Measurements from ENCODE around the gene APRT. TPM values are rescaled to one million over a fixed set of nuclear protein-coding genes. Genes with fewer than 3 reads are reported as not detected.
A peak's percentile ranks its signal among the peaks of the same experiment; 100 is the strongest.

APRT gene
- total and polyA plus RNA-seq, 9 of the 15 experiments (the other 6 are each of a cell fraction or from before 2014, with no cell fraction given): 41.7 to 409 (median 146) TPM

DNA sequence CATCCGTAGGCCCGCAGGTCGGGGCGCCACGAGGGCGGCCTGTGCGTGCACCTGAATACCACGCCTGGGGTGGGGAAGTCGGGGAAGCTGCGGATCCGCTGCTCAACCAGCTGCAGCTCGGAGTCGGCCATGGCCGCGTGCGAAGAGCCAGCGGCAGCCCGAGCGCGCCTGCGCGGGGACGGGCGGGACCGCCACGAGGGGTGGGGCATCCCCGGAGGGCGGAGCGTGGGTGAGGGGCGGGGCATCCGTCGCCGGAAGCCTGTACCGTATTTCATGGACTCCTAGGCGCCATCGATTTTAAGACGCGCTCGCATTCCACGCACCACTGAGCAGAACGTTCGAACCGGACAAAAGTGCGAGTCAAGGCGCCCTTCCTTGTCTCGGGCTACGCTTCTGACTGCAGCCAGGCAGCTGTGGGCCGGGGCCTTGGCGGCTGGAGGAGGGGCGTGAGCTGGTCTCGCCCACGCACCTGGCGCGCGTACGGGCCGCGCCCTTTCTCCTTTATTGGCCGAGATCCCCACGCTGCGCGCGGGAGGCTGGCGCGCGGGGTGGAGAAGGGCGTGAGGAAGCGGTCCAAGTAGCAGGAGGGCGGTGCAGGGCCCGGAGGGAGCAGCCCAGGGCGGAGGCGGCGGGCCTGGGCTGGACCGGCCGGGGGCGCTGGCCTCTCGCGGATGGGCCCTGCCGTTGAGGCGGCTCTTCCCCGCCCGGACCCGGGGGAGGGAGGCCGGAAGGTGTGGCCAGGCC, at the start of gene APRT (continued):
- TF ChIP-seq, protein P1, sequence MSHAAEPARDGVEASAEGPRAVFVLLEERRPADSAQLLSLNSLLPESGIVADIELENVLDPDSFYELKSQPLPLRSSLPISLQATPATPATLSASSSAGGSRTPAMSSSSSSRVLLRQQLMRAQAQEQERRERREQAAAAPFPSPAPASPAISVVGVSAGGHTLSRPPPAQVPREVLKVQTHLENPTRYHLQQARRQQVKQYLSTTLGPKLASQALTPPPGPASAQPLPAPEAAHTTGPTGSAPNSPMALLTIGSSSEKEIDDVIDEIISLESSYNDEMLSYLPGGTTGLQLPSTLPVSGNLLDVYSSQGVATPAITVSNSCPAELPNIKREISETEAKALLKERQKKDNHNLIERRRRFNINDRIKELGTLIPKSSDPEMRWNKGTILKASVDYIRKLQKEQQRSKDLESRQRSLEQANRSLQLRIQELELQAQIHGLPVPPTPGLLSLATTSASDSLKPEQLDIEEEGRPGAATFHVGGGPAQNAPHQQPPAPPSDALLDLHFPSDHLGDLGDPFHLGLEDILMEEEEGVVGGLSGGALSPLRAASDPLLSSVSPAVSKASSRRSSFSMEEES (CRISPR knock-in tag; IDR thresholded peaks at IDR 0.05): no peak
- TF ChIP-seq ELF4 (CRISPR knock-in tag; IDR thresholded peaks at IDR 0.05) (no peak), MCM2 (IDR thresholded peaks at IDR 0.05; ENCODE audit: low read depth) (no peak), JUND (IDR thresholded peaks at IDR 0.05; ENCODE audit: borderline replicate concordance, low read depth, low read length) (no peak; the same call in 1 of the 2 replicates), JUND (tag; IDR thresholded peaks at IDR 0.05; ENCODE audit: borderline replicate concordance, low read depth, low read length) (no peak; the same call in 2 of the 3 replicates), ZSCAN29 (IDR thresholded peaks at IDR 0.05) (0 out of 2 replicates have a peak, but pooled peaks have one; percentile 24), EGR1 (conservative IDR thresholded peaks at IDR 0.05) (peak; percentile 99), KDM2B (CRISPR knock-in tag; IDR thresholded peaks at IDR 0.05) (no peak), ARNT (IDR thresholded peaks at IDR 0.05) (no peak), SIX5 (IDR thresholded peaks at IDR 0.05; ENCODE audit: borderline replicate concordance in 1 of 2, insufficient read depth in 1 of 2, low read depth in 1 of 2, low read length in 2 of 2) (no peak), RB1 (IDR thresholded peaks at IDR 0.05; ENCODE audit: low read depth) (peak; percentile 92), TCFL5 (CRISPR knock-in tag; conservative IDR thresholded peaks at IDR 0.05) (no peak), POLR2H (tag; IDR thresholded peaks at IDR 0.05; ENCODE audit: low read depth) (peak; percentile 71), ELF1 (tag; IDR thresholded peaks at IDR 0.05) (no peak), IFI16 (CRISPR knock-in tag; IDR thresholded peaks at IDR 0.05) (no peak), ESRRB (CRISPR knock-in tag; IDR thresholded peaks at IDR 0.05; ENCODE audit: borderline replicate concordance) (no peak), TAF7 (tag; IDR thresholded peaks at IDR 0.05) (no peak), PHTF2 (CRISPR knock-in tag; IDR thresholded peaks at IDR 0.05) (no peak), CBX2 (IDR thresholded peaks at IDR 0.05; ENCODE audit: insufficient read depth, low read length, poor library complexity, severe bottlenecking) (no peak), KAT2B (IDR thresholded peaks at IDR 0.05; ENCODE audit: low read depth, low read length) (no peak)
- TF ChIP-seq, protein P2, sequence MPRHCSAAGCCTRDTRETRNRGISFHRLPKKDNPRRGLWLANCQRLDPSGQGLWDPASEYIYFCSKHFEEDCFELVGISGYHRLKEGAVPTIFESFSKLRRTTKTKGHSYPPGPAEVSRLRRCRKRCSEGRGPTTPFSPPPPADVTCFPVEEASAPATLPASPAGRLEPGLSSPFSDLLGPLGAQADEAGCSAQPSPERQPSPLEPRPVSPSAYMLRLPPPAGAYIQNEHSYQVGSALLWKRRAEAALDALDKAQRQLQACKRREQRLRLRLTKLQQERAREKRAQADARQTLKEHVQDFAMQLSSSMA (CRISPR knock-in tag; IDR thresholded peaks at IDR 0.05): no peak
- TF ChIP-seq, protein P3, sequence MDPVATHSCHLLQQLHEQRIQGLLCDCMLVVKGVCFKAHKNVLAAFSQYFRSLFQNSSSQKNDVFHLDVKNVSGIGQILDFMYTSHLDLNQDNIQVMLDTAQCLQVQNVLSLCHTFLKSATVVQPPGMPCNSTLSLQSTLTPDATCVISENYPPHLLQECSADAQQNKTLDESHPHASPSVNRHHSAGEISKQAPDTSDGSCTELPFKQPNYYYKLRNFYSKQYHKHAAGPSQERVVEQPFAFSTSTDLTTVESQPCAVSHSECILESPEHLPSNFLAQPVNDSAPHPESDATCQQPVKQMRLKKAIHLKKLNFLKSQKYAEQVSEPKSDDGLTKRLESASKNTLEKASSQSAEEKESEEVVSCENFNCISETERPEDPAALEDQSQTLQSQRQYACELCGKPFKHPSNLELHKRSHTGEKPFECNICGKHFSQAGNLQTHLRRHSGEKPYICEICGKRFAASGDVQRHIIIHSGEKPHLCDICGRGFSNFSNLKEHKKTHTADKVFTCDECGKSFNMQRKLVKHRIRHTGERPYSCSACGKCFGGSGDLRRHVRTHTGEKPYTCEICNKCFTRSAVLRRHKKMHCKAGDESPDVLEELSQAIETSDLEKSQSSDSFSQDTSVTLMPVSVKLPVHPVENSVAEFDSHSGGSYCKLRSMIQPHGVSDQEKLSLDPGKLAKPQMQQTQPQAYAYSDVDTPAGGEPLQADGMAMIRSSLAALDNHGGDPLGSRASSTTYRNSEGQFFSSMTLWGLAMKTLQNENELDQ (CRISPR knock-in tag; IDR thresholded peaks at IDR 0.05; ENCODE audit: borderline replicate concordance): peak; percentile 91; the same call in 1 of the 2 replicates
